CD4-positive, alpha-beta T cell (primary cell): ENCODE data around the gene S100A2. TPM values are rescaled to one million over a fixed set of nuclear protein-coding genes. Genes with fewer than 3 reads are reported as not detected.

ENCODE experiments used
- ATAC-seq: fragments of 200-7000 bp; cut with Tn5 transposase; one replicate; pipeline ENCODE4 v1.10.0; 2022; ENCODE audit warnings: mild to moderate bottlenecking; ENCODE audit not compliant: poor library complexity
- CTCF ChIA-PET: fragments of 350-600 bp; sonication (Branson Sonifier 250); formaldehyde crosslinking; loops from one replicate; lab custom pipeline; 2021; ENCODE audit warnings: antibody characterized with exemption, inconsistent platforms; lab: Charles Lee
- POLR2A ChIA-PET: fragments of 350-600 bp; sonication (Branson Sonifier 250); formaldehyde crosslinking; loops from one replicate; lab custom pipeline; 2021; ENCODE audit warnings: antibody characterized with exemption, inconsistent platforms; lab: Charles Lee
- DNase-seq, 14 experiments: peaks; one replicate each; pipeline ENCODE4 v3.0.0-alpha.2; 2013 to 2020; ENCODE audit warnings: mixed read lengths in 2 of 14
- H3K27ac ChIP-seq, 2 donors: one replicate each; pipeline versions ENCODE4 v1.5.1 to v1.7.0; 2013; ENCODE audit warnings: low read length in 2 of 2, low read depth in 1 of 2, mild to moderate bottlenecking in 1 of 2
- H3K27me3 ChIP-seq, 2 experiments: 1 replicate in 1 of 2; 2 replicates in 1 of 2; pipeline versions ENCODE4 v1.6.1 to v1.7.0; 2013; ENCODE audit warnings: low read length in 2 of 2, control low read depth in 1 of 2, mild to moderate bottlenecking in 1 of 2, moderate library complexity in 1 of 2; ENCODE audit not compliant: insufficient read depth in 2 of 2, control insufficient read depth in 1 of 2
- H3K36me3 ChIP-seq: one replicate; pipeline ENCODE4 v1.6.1; 2013; ENCODE audit warnings: low read length, control low read depth; ENCODE audit not compliant: insufficient read depth
- H3K4me1 ChIP-seq: one replicate; pipeline ENCODE4 v1.6.1; 2013; ENCODE audit warnings: low read length, control low read depth; ENCODE audit not compliant: insufficient read depth
- H3K4me3 ChIP-seq: one replicate; pipeline ENCODE4 v1.5.1; 2013; ENCODE audit warnings: mild to moderate bottlenecking, low read length, moderate library complexity
- H3K9me3 ChIP-seq, 2 experiments: 1 replicate in 1 of 2; 2 replicates in 1 of 2; pipeline versions ENCODE4 v1.6.1 to v1.7.0; 2013; ENCODE audit warnings: low read length in 2 of 2, mild to moderate bottlenecking in 2 of 2, control low read depth in 1 of 2, moderate library complexity in 1 of 2; ENCODE audit not compliant: control insufficient read depth in 1 of 2, insufficient read depth in 1 of 2
- H3K27ac Mint-ChIP-seq: one replicate; pipeline ENCODE4 v1.8.0; 2020; ENCODE audit warnings: mixed read lengths
- H3K27me3 Mint-ChIP-seq: one replicate; pipeline ENCODE4 v1.8.0; 2021; ENCODE audit warnings: mixed read lengths
- H3K36me3 Mint-ChIP-seq: one replicate; pipeline ENCODE4 v1.8.0; 2021; ENCODE audit warnings: low read depth, mixed read lengths
- H3K4me1 Mint-ChIP-seq: one replicate; pipeline ENCODE4 v1.8.0; 2021; ENCODE audit warnings: low read depth, mixed read lengths
- H3K4me3 Mint-ChIP-seq: one replicate; pipeline ENCODE4 v1.8.0; 2020; ENCODE audit warnings: mild to moderate bottlenecking, mixed read lengths
- H3K9me3 Mint-ChIP-seq: one replicate; pipeline ENCODE4 v1.8.0; 2020; ENCODE audit warnings: mixed read lengths
- intact Hi-C, 2 experiments: fragments of 100-400 bp; cut with DNase I in 1 of 2; cut with micrococcal nuclease in 1 of 2; formaldehyde crosslinking; loops; one replicate each; pipeline versions ENCODE4 v1.15.1 to v1.9.0; 2023 to 2025; cut with DNase I, micrococcal nuclease
- total RNA-seq, 174 experiments: library from RNA in 2 of 174; stranded (reverse) in 2 of 174; gene quantifications; one replicate each; pipeline ENCODE4 v1.2.3 and lab custom pipeline; 2021 to 2026
- TF ChIP-seq, protein P1 (sequence below): fragments of 200-600 bp; IDR thresholded peaks from one replicate; pipeline ENCODE4 v1.8.0; 2022; ENCODE audit warnings: antibody characterized with exemption, mild to moderate bottlenecking

The S100A2 gene
- total RNA-seq, 2 experiments from 2014 or later, result not detected

DNA sequence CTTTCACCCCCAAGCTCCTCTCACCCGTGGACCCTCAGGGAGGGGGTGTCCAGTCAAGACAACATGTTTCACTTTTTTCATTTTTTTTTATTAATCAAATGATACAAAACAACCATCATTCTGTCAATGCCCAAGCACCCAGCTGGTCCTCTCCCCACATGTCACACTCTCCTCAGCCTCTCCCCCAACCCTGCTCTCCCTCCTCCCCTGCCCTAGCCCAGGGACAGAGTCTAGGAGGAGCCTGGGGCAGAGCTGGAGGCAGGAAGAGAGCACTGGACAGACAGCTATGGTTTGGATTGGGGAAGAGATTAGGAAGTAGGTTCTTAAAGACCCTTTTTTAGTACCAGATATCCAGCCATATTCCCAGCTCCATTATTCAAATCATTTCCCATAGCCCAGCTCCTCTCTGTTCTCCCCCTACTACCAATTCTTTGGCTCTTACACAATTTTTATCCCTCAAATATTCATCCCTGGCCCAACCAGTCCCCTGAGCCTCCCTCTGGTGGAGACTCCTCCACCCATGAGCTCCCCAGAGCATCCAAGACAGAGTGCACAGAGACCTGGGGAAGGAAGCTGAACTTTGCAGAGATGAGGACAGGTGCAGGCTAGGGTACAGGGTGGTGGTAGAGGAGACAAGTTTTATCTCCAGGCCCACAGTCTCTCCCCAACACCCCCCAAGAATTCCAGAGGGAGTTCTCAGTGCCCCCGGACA is 48.7 kb upstream of the S100A2 start:
- H3K4me3 ChIP-seq, result no peak overlapping the region
- no peak overlapping the region for H3K27ac ChIP-seq
- no peaks in the 10 kb centered on the region for H3K36me3 ChIP-seq
- ATAC-seq (no peak), DNase-seq (no peak)
- Mint-ChIP-seq H3K9me3 (no peaks in the 10 kb centered on the region), H3K36me3 (no peaks in the 10 kb centered on the region), H3K4me3 (no peak overlapping the region), H3K4me1 (peaks cover 5% of the 10 kb centered on the region), H3K27me3 (no peaks in the 10 kb centered on the region), H3K27ac (no peak overlapping the region)
- H3K9me3 ChIP-seq, result no peaks in the 10 kb centered on the region
- intact Hi-C loops, result no loop called here
- CTCF ChIA-PET, result no interaction called here
- TF ChIP-seq, protein P1, sequence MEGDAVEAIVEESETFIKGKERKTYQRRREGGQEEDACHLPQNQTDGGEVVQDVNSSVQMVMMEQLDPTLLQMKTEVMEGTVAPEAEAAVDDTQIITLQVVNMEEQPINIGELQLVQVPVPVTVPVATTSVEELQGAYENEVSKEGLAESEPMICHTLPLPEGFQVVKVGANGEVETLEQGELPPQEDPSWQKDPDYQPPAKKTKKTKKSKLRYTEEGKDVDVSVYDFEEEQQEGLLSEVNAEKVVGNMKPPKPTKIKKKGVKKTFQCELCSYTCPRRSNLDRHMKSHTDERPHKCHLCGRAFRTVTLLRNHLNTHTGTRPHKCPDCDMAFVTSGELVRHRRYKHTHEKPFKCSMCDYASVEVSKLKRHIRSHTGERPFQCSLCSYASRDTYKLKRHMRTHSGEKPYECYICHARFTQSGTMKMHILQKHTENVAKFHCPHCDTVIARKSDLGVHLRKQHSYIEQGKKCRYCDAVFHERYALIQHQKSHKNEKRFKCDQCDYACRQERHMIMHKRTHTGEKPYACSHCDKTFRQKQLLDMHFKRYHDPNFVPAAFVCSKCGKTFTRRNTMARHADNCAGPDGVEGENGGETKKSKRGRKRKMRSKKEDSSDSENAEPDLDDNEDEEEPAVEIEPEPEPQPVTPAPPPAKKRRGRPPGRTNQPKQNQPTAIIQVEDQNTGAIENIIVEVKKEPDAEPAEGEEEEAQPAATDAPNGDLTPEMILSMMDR, result no peak
- POLR2A ChIA-PET, result interaction anchor here (1.0 kb wide), 1 partner anchor 19 kb away, joined by 3 read pairs; the partner anchor contains the start of gene CHTOP
- peaks cover 7% of the 10 kb centered on the region for H3K4me1 ChIP-seq
- no peaks in the 10 kb centered on the region for H3K27me3 ChIP-seq

DNA sequence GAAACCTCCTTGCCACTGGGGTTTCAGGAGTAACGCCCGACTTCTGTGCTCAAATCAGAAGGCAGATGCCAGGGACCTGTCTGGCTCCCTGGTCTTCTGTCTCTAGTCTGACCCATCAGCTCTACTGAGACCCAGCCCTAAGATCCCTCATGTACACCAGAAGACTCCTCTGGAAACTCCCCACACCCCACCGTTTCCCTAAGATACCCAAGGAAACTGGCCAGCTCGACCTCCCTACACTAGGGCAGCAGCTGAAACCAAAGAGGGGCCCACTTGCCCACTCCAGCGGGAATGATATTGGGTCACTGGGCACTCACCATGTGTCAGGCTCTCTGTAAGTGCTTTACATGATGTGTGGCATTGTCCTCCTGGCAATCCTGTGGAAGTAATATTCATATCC is 47.8 kb upstream of the S100A2 start:
- no peak overlapping the region for H3K4me3 Mint-ChIP-seq
- no peak for ATAC-seq

DNA sequence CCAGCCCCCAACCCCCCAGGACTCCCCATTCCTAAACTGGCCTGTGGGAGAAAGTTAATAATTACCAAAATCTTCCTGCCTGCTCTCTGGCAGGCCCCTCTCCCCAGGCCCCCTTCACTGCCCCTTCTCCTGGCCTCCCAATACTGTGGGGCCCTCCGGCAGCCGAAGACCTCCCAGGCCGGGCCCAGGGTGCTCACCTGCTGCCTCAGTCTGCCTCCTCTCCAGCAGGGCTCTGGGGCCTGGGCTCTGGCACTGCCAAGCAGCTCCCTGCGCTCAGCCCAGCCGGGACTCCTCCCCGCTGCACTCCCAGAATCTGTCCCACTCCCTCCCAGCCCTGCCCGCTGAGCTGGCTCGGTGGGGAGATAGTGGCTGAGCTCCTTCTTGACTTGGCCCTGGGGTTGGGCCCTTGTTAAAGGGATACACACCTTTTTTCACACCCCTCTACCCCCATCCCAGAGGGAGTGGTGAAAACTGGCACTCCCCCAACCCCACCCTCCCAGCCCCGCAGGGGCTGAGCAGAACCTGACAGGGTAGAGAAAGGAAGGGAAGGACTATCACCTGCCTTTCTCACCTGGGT is 47.2 kb upstream of the S100A2 start, which contains the start of gene S100A16:
S100A16 (minus strand) TSS at position 383 of the 577 bp plus-strand sequence. CDS start 4,986 bp downstream, outside the sequence.
- H3K4me1 Mint-ChIP-seq, result peaks cover 5% of the 10 kb centered on the region
- no peak within 1 kb of the TSS for H3K4me3 Mint-ChIP-seq
- no peaks in the 10 kb centered on the region for H3K9me3 Mint-ChIP-seq
- ChIA-PET CTCF (interaction anchor here (0.6 kb wide), 1 partner anchor 32 kb away, joined by 3 read pairs; no protein-coding TSS in a partner anchor), POLR2A (no interaction called here)
- no peak for DNase-seq
- H3K36me3 Mint-ChIP-seq, result no peaks in the 10 kb centered on the region
- no peak within 1 kb of the TSS for H3K27ac ChIP-seq
- intact Hi-C loops, result no loop called here
- no peak within 1 kb of the TSS for H3K27ac Mint-ChIP-seq
- no peak for ATAC-seq
- peaks cover 6% of the 10 kb centered on the region for H3K4me1 ChIP-seq
- H3K9me3 ChIP-seq, result no peaks in the 10 kb centered on the region
- no peak within 1 kb of the TSS for H3K4me3 ChIP-seq
- H3K36me3 ChIP-seq, result no peaks in the 10 kb centered on the region
- H3K27me3 ChIP-seq, result no peaks in the 10 kb centered on the region
- no peaks in the 10 kb centered on the region for H3K27me3 Mint-ChIP-seq
- TF ChIP-seq, protein P1, result no peak

More for the DNA sequence above, 47.8 kb upstream of the S100A2 start:
- no peaks in the 10 kb centered on the region for H3K9me3 ChIP-seq
- H3K27ac ChIP-seq, result no peak overlapping the region
- no peaks in the 10 kb centered on the region for H3K27me3 Mint-ChIP-seq
- H3K36me3 Mint-ChIP-seq, result no peaks in the 10 kb centered on the region
- CTCF ChIA-PET, result no interaction called here
- POLR2A ChIA-PET, result no interaction called here
- H3K4me1 Mint-ChIP-seq, result peaks cover 5% of the 10 kb centered on the region
- peaks cover 7% of the 10 kb centered on the region for H3K4me1 ChIP-seq
- H3K9me3 Mint-ChIP-seq, result no peaks in the 10 kb centered on the region
- no peaks in the 10 kb centered on the region for H3K27me3 ChIP-seq
- intact Hi-C loops, result no loop called here
- no peaks in the 10 kb centered on the region for H3K36me3 ChIP-seq
- H3K4me3 ChIP-seq, result no peak overlapping the region
- TF ChIP-seq, protein P1, result no peak
- no peak for DNase-seq
- no peak overlapping the region for H3K27ac Mint-ChIP-seq
